Measurements from ENCODE around the gene RASA1.

The RASA1 gene

GRCh38 chr5:87403899-87404298, 136.2 kb downstream of the RASA1 start:
- no peak for DNase-seq (ENCODE audit: low read depth in 2 of 2)

- no peak for DNase-seq (ENCODE audit: low read depth in 2 of 2)
Observed at GRCh38 chr5:87404359-87404758, 136.7 kb downstream of the RASA1 start.

GRCh38 chr5:87405472-87406155, 137.9 kb downstream of the RASA1 start:
- no peak for DNase-seq (ENCODE audit: low read depth in 2 of 2)

- no peak for DNase-seq (ENCODE audit: low read depth in 2 of 2)
Observed at GRCh38 chr5:87408204-87408603, 140.5 kb downstream of the RASA1 start.

- DNase-seq (ENCODE audit: low read depth in 2 of 2): no peak
Observed at GRCh38 chr5:87410931-87411330, 143.2 kb downstream of the RASA1 start.

GRCh38 chr5:87411586-87411972, 143.9 kb downstream of the RASA1 start:
- no peak for DNase-seq (ENCODE audit: low read depth in 2 of 2)

GRCh38 chr5:87411973-87412629, 144.4 kb downstream of the RASA1 start:
- DNase-seq (ENCODE audit: low read depth in 2 of 2): peak; percentile 3 to 12

GRCh38 chr5:87412630-87413342, 145.1 kb downstream of the RASA1 start, which contains the start of gene CCNH:
TSS of gene CCNH (minus strand) at chr5:87412930. CDS start at chr5:87412794, 136 bp downstream.
- peak; percentile 88 to 90 for DNase-seq (ENCODE audit: low read depth in 2 of 2)

- DNase-seq (ENCODE audit: low read depth in 2 of 2): no peak
Observed at GRCh38 chr5:87413343-87413645, 145.6 kb downstream of the RASA1 start.

GRCh38 chr5:87418506-87418905, 150.8 kb downstream of the RASA1 start:
- DNase-seq (ENCODE audit: low read depth in 2 of 2): no peak

GRCh38 chr5:87421307-87421706, 153.6 kb downstream of the RASA1 start:
- no peak for DNase-seq (ENCODE audit: low read depth in 2 of 2)

GRCh38 chr5:87423755-87424154, 156.1 kb downstream of the RASA1 start:
- no peak for DNase-seq (ENCODE audit: low read depth in 2 of 2)

- DNase-seq (ENCODE audit: low read depth in 2 of 2): no peak
Observed at GRCh38 chr5:87430863-87431457, 163.3 kb downstream of the RASA1 start.

GRCh38 chr5:87432460-87432859, 164.8 kb downstream of the RASA1 start:
- DNase-seq (ENCODE audit: low read depth in 2 of 2): no peak

- DNase-seq (ENCODE audit: low read depth in 2 of 2): no peak
Observed at GRCh38 chr5:87433945-87434344, 166.3 kb downstream of the RASA1 start.

GRCh38 chr5:87434461-87434860, 166.8 kb downstream of the RASA1 start:
- DNase-seq (ENCODE audit: low read depth in 2 of 2): no peak

- DNase-seq (ENCODE audit: low read depth in 2 of 2): no peak
Observed at GRCh38 chr5:87435144-87435694, 167.5 kb downstream of the RASA1 start.

GRCh38 chr5:87437724-87438123, 170.0 kb downstream of the RASA1 start:
- no peak for DNase-seq (ENCODE audit: low read depth in 2 of 2)

GRCh38 chr5:87438231-87438630, 170.5 kb downstream of the RASA1 start:
- DNase-seq (ENCODE audit: low read depth in 2 of 2): no peak
